SU-DHL-6 (cell line): ENCODE measurements around the gene DPP6.

ENCODE experiments used
- H2AFZ ChIP-seq: fragments of 200-600 bp; sonication (generic); 2 replicates; pipeline ENCODE4 v1.6.1; 2014; ENCODE audit warnings: low read depth, mild to moderate bottlenecking, moderate library complexity, mixed read lengths, antibody characterized with exemption, low read length; ENCODE audit not compliant: severe bottlenecking
- H3F3A ChIP-seq: fragments of 200-600 bp; shearing (Covaris generic); 2 replicates; pipeline ENCODE4 v1.6.0; 2016; ENCODE audit warnings: antibody characterized with exemption, mild to moderate bottlenecking; ENCODE audit not compliant: insufficient read depth
- H3K27ac ChIP-seq: fragments of 200-600 bp; sonication (generic); 2 replicates; pipeline ENCODE4 v1.5.1; 2016; ENCODE audit warnings: low read depth, mild to moderate bottlenecking, low read length, moderate library complexity, mixed read lengths
- H3K27me3 ChIP-seq: fragments of 200-600 bp; sonication (generic), shearing (Covaris generic); 2 replicates; pipeline ENCODE4 v1.6.0; 2014; ENCODE audit warnings: mild to moderate bottlenecking, low read length
- H3K36me3 ChIP-seq: fragments of 200-600 bp; sonication (generic); 2 replicates; pipeline ENCODE4 v1.6.1; 2014; ENCODE audit warnings: mild to moderate bottlenecking, low read length, mixed read lengths
- H3K4me2 ChIP-seq: fragments of 300-600, 200-600 bp; shearing (Covaris generic), sonication (generic); 2 replicates; pipeline ENCODE4 v1.6.0; 2014; ENCODE audit warnings: low read length, low read depth, mild to moderate bottlenecking; ENCODE audit not compliant: poor library complexity, severe bottlenecking
- H3K4me3 ChIP-seq: fragments of 200-600 bp; sonication (generic); 2 replicates; pipeline ENCODE4 v1.5.1; 2014; ENCODE audit warnings: antibody characterized with exemption, low read length, mild to moderate bottlenecking, mixed read lengths; ENCODE audit not compliant: insufficient read depth, poor library complexity, severe bottlenecking
- H3K79me2 ChIP-seq: fragments of 200-600 bp; sonication (generic); 2 replicates; pipeline ENCODE4 v1.6.1; 2014; ENCODE audit warnings: mild to moderate bottlenecking, low read length, moderate library complexity; ENCODE audit not compliant: insufficient read depth
- H3K9ac ChIP-seq: fragments of 200-600 bp; sonication (generic); 2 replicates; pipeline ENCODE4 v1.7.0; 2014; ENCODE audit warnings: mild to moderate bottlenecking, low read length
- H3K9me2 ChIP-seq: fragments of 200-600 bp; sonication (generic); replicated peaks from 2 replicates; pipeline ENCODE4 v1.6.1; 2014; ENCODE audit warnings: low read length; ENCODE audit not compliant: insufficient read depth
- H3K9me3 ChIP-seq: fragments of 200-600 bp; sonication (generic); 2 replicates; pipeline ENCODE4 v1.6.1; 2014; ENCODE audit warnings: low read length, mixed read lengths; ENCODE audit not compliant: insufficient read depth
- H4K20me1 ChIP-seq: fragments of 200-600 bp; sonication (generic); 2 replicates; pipeline ENCODE4 v1.6.1; 2014; ENCODE audit warnings: low read depth, mild to moderate bottlenecking, antibody characterized with exemption, low read length, moderate library complexity, mixed read lengths
- EZH2phosphoT487 ChIP-seq: fragments of 200-600 bp; sonication (generic), shearing (Covaris generic); conservative IDR thresholded peaks from 2 replicates; pipeline ENCODE4 v1.6.1; 2018; ENCODE audit warnings: mild to moderate bottlenecking, antibody characterized with exemption, low read length, moderate library complexity, mixed read lengths
- TF ChIP-seq, protein P1 (sequence below): fragments of 200-600 bp; sonication (generic); IDR thresholded peaks from one replicate; pipeline ENCODE4 v1.5.1; 2017; ENCODE audit warnings: antibody characterized with exemption, mild to moderate bottlenecking, low read length, moderate library complexity; ENCODE audit not compliant: insufficient read depth, poor library complexity, severe bottlenecking

DPP6 gene

DNA sequence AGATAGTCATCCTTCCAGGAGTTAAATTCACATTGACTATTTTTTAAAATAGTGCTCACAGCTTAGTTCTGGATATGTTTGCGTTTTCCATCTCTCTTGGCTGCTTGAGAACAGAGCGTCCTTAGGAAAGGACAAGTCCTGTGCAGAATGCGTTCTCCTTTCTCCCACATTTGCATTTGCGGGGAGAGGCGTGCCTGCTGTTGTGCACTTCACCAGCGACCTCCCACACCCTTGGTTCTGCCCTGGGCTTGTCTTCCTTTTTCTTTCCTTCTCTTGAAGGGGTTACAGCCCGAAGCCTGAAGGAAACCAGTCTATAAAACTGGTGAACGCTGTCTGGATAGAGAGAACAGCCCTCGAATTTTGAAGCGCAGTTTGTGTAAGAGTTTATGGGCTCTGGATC, 367.1 kb downstream of the DPP6 start:
- H3K36me3 ChIP-seq = no peaks in the 10 kb centered on the region
- no peak overlapping the region for H2AFZ ChIP-seq
- no peaks in the 10 kb centered on the region for H3K9me2 ChIP-seq
- H4K20me1 ChIP-seq = no peaks in the 10 kb centered on the region
- H3K27ac ChIP-seq = no peak overlapping the region
- H3F3A ChIP-seq = no peaks in the 10 kb centered on the region
- H3K9ac ChIP-seq = no peak overlapping the region
- no peaks in the 10 kb centered on the region for H3K9me3 ChIP-seq
- H3K4me3 ChIP-seq = no peak overlapping the region
- no peak overlapping the region for H3K4me2 ChIP-seq
- no peaks in the 10 kb centered on the region for H3K27me3 ChIP-seq
- no peak for TF ChIP-seq EZH2phosphoT487
- TF ChIP-seq, protein P1, sequence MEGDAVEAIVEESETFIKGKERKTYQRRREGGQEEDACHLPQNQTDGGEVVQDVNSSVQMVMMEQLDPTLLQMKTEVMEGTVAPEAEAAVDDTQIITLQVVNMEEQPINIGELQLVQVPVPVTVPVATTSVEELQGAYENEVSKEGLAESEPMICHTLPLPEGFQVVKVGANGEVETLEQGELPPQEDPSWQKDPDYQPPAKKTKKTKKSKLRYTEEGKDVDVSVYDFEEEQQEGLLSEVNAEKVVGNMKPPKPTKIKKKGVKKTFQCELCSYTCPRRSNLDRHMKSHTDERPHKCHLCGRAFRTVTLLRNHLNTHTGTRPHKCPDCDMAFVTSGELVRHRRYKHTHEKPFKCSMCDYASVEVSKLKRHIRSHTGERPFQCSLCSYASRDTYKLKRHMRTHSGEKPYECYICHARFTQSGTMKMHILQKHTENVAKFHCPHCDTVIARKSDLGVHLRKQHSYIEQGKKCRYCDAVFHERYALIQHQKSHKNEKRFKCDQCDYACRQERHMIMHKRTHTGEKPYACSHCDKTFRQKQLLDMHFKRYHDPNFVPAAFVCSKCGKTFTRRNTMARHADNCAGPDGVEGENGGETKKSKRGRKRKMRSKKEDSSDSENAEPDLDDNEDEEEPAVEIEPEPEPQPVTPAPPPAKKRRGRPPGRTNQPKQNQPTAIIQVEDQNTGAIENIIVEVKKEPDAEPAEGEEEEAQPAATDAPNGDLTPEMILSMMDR = no peak
- H3K79me2 ChIP-seq = no peaks in the 10 kb centered on the region

GRCh38 chr7:154423231-154423630, 371.0 kb downstream of the DPP6 start:
- Histone ChIP-seq H4K20me1 (no peaks in the 10 kb centered on the region), H3K4me3 (no peak overlapping the region), H3K79me2 (no peaks in the 10 kb centered on the region), H3F3A (no peaks in the 10 kb centered on the region), H3K27ac (no peak overlapping the region), H3K27me3 (no peaks in the 10 kb centered on the region), H3K4me2 (no peak overlapping the region), H3K9me2 (no peaks in the 10 kb centered on the region), H3K9me3 (no peaks in the 10 kb centered on the region), H2AFZ (no peak overlapping the region), H3K36me3 (no peaks in the 10 kb centered on the region), H3K9ac (no peak overlapping the region)
- TF ChIP-seq EZH2phosphoT487 = no peak
- TF ChIP-seq, protein P1 = no peak

DNA sequence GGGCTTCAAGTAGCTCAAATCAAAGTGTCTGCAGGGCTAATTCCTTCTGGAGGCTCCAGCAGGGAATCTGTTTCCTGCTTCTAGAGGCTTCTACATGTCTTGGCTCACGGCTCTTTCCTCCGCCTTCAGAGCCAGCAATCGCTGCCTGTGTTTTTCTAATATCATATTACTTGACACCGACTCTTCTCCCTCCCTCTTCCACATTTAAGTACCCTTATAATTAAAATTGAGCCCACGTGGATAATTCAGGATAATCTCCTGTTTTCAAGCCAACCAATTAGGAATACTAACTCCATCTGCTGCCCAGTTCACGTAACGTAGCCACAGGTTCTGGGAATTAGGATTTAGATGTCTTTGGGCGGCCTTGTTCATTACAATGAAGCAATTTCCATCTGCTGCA, 372.2 kb downstream of the DPP6 start:
- no peaks in the 10 kb centered on the region for H3F3A ChIP-seq
- H3K27me3 ChIP-seq = no peaks in the 10 kb centered on the region
- H3K9ac ChIP-seq = no peak overlapping the region
- H3K4me3 ChIP-seq = no peak overlapping the region
- no peak overlapping the region for H3K4me2 ChIP-seq
- no peaks in the 10 kb centered on the region for H4K20me1 ChIP-seq
- H3K9me3 ChIP-seq = no peaks in the 10 kb centered on the region
- no peak for TF ChIP-seq EZH2phosphoT487
- TF ChIP-seq, protein P1 = no peak
- H3K9me2 ChIP-seq = no peaks in the 10 kb centered on the region
- no peaks in the 10 kb centered on the region for H3K79me2 ChIP-seq
- no peaks in the 10 kb centered on the region for H3K36me3 ChIP-seq
- no peak overlapping the region for H2AFZ ChIP-seq
- H3K27ac ChIP-seq = no peak overlapping the region
